Large intestine (tissue), 3 donors: ENCODE data around the gene NLK. TPM values are rescaled to one million over a fixed set of nuclear protein-coding genes. Genes with fewer than 3 reads are reported as not detected.
"Not testable (repeated sequence)": the region's sequence is repeated elsewhere in the genome, so short reads cannot be mapped to it uniquely, and the experiment has no call there.

ENCODE experiments used
- DNase-seq, 2 donors: peaks; one replicate each; pipeline versions ENCODE4 v3.0.0 to v3.0.0-alpha.2; 2013
- H3K27ac ChIP-seq: one replicate; pipeline ENCODE4 v1.5.1; 2013; ENCODE audit warnings: low read length
- H3K27me3 ChIP-seq: 2 replicates; pipeline ENCODE4 v1.6.1; 2013; ENCODE audit warnings: low read length; ENCODE audit not compliant: control insufficient read depth, insufficient read depth
- H3K36me3 ChIP-seq: 2 replicates; pipeline ENCODE4 v1.6.1; 2013; ENCODE audit warnings: low read length; ENCODE audit not compliant: control insufficient read depth, insufficient read depth
- H3K4me1 ChIP-seq: one replicate; pipeline ENCODE4 v1.6.1; 2013; ENCODE audit warnings: low read length; ENCODE audit not compliant: control insufficient read depth, insufficient read depth
- H3K4me3 ChIP-seq: one replicate; pipeline ENCODE4 v1.5.1; 2013; ENCODE audit warnings: low read length
- H3K9me3 ChIP-seq: one replicate; pipeline ENCODE4 v1.6.1; 2013; ENCODE audit warnings: mild to moderate bottlenecking, low read depth, low read length, moderate library complexity; ENCODE audit not compliant: control insufficient read depth
- WGBS: methylation state at CpG from one replicate; pipeline ENCODE4 v1.1.5; 2013; ENCODE audit warnings: low lambda C conversion rate; ENCODE audit not compliant: insufficient coverage; 5-methylcytosine and 5-hydroxymethylcytosine counted together
- polyA plus RNA-seq: library from polyadenylated mRNA; unstranded; fragments of 120-200 nt; gene quantifications from one replicate; pipeline ENCODE4 v1.2.1, GENCODE V29; 2013

Gene NLK
- polyA plus RNA-seq, 1 donor = 13.9 TPM

GRCh38 chr17:28090551-28090950 is 48.1 kb downstream of the NLK start:
- no peaks in the 10 kb centered on the region for H3K27me3 ChIP-seq
- no peaks in the 10 kb centered on the region for H3K4me1 ChIP-seq
- H3K9me3 ChIP-seq = peaks cover 3% of the 10 kb centered on the region
- no peaks in the 10 kb centered on the region for H3K36me3 ChIP-seq
- no peak for DNase-seq
- no peak overlapping the region for H3K27ac ChIP-seq
- no peak overlapping the region for H3K4me3 ChIP-seq
- WGBS = no CpG with 5 or more reads among the region's 4 CpGs

- DNase-seq = no peak
- Histone ChIP-seq H3K27me3 (no peaks in the 10 kb centered on the region), H3K4me3 (no peak overlapping the region), H3K4me1 (no peaks in the 10 kb centered on the region), H3K36me3 (no peaks in the 10 kb centered on the region), H3K27ac (no peak overlapping the region), H3K9me3 (peaks cover 3% of the 10 kb centered on the region)
- WGBS = no CpG with 5 or more reads among the region's 1 CpG
Measured at GRCh38 chr17:28092088-28092487, 49.6 kb downstream of the NLK start.

GRCh38 chr17:28093999-28094716 is 51.7 kb downstream of the NLK start:
- Histone ChIP-seq H3K27me3 (no peaks in the 10 kb centered on the region), H3K4me1 (no peaks in the 10 kb centered on the region), H3K27ac (no peak overlapping the region), H3K9me3 (peaks cover 3% of the 10 kb centered on the region), H3K4me3 (no peak overlapping the region), H3K36me3 (no peaks in the 10 kb centered on the region)
- no peak for DNase-seq
- WGBS = 100% methylated on average over 1 of the region's 4 CpGs

GRCh38 chr17:28096756-28097155 is 54.3 kb downstream of the NLK start:
- WGBS = 80% methylated on average over 1 of the region's 1 CpG

GRCh38 chr17:28097254-28097653 is 54.8 kb downstream of the NLK start:
- H3K27ac ChIP-seq = no peak overlapping the region
- H3K36me3 ChIP-seq = no peaks in the 10 kb centered on the region
- H3K27me3 ChIP-seq = no peaks in the 10 kb centered on the region
- no peaks in the 10 kb centered on the region for H3K4me1 ChIP-seq
- H3K4me3 ChIP-seq = no peak overlapping the region
- 100% methylated on average over 1 of the region's 1 CpG for WGBS
- H3K9me3 ChIP-seq = no peaks in the 10 kb centered on the region
- no peak for DNase-seq

More at GRCh38 chr17:28096756-28097155, 54.3 kb downstream of the NLK start:
- H3K9me3 ChIP-seq = no peaks in the 10 kb centered on the region
- no peaks in the 10 kb centered on the region for H3K4me1 ChIP-seq
- no peak overlapping the region for H3K27ac ChIP-seq
- DNase-seq = no peak
- no peak overlapping the region for H3K4me3 ChIP-seq
- H3K36me3 ChIP-seq = no peaks in the 10 kb centered on the region
- no peaks in the 10 kb centered on the region for H3K27me3 ChIP-seq

GRCh38 chr17:28097901-28098300 is 55.4 kb downstream of the NLK start:
- H3K4me1 ChIP-seq = no peaks in the 10 kb centered on the region
- no peak overlapping the region for H3K27ac ChIP-seq
- no peak overlapping the region for H3K4me3 ChIP-seq
- H3K27me3 ChIP-seq = no peaks in the 10 kb centered on the region
- DNase-seq = no peak
- no peaks in the 10 kb centered on the region for H3K9me3 ChIP-seq
- WGBS = 17% methylated on average over 1 of the region's 2 CpGs
- no peaks in the 10 kb centered on the region for H3K36me3 ChIP-seq

GRCh38 chr17:28098591-28098990 is 56.1 kb downstream of the NLK start:
- no CpG with 5 or more reads among the region's 12 CpGs for WGBS
- H3K27ac ChIP-seq, H3K4me1 ChIP-seq, H3K4me3 ChIP-seq, H3K9me3 ChIP-seq, H3K36me3 ChIP-seq, H3K27me3 ChIP-seq, DNase-seq: not testable (repeated sequence)

GRCh38 chr17:28100251-28100650 is 57.8 kb downstream of the NLK start:
- Histone ChIP-seq H3K27ac (no peak overlapping the region), H3K27me3 (no peaks in the 10 kb centered on the region), H3K4me1 (no peaks in the 10 kb centered on the region), H3K4me3 (no peak overlapping the region), H3K9me3 (no peaks in the 10 kb centered on the region), H3K36me3 (no peaks in the 10 kb centered on the region)
- DNase-seq = no peak
- no CpG with 5 or more reads among the region's 1 CpG for WGBS

GRCh38 chr17:28100936-28101335 is 58.5 kb downstream of the NLK start:
- H3K4me1 ChIP-seq = no peaks in the 10 kb centered on the region
- H3K4me3 ChIP-seq = no peak overlapping the region
- H3K36me3 ChIP-seq = no peaks in the 10 kb centered on the region
- H3K27ac ChIP-seq = no peak overlapping the region
- H3K9me3 ChIP-seq = no peaks in the 10 kb centered on the region
- DNase-seq = no peak
- H3K27me3 ChIP-seq = no peaks in the 10 kb centered on the region
- WGBS = 40% methylated on average over 1 of the region's 1 CpG

GRCh38 chr17:28101919-28102318 is 59.4 kb downstream of the NLK start:
- Histone ChIP-seq H3K27me3 (no peaks in the 10 kb centered on the region), H3K9me3 (no peaks in the 10 kb centered on the region), H3K36me3 (no peaks in the 10 kb centered on the region), H3K27ac (no peak overlapping the region), H3K4me3 (no peak overlapping the region), H3K4me1 (no peaks in the 10 kb centered on the region)
- no peak for DNase-seq

GRCh38 chr17:28105501-28105900 is 63.0 kb downstream of the NLK start:
- no peaks in the 10 kb centered on the region for H3K27me3 ChIP-seq
- H3K4me3 ChIP-seq = no peak overlapping the region
- no peaks in the 10 kb centered on the region for H3K36me3 ChIP-seq
- H3K9me3 ChIP-seq = peaks cover under 1% of the 10 kb centered on the region
- no CpG with 5 or more reads among the region's 1 CpG for WGBS
- no peak for DNase-seq
- no peaks in the 10 kb centered on the region for H3K4me1 ChIP-seq
- H3K27ac ChIP-seq = no peak overlapping the region
